H1 (cell line): ENCODE data around the gene MRM3. TPM values are rescaled to one million over a fixed set of nuclear protein-coding genes. Genes with fewer than 3 reads are reported as not detected.

ENCODE experiments used
- CTCF ChIA-PET: fragments of 300-600 bp; sonication (Branson Sonifier 250); formaldehyde crosslinking; loops from one replicate; lab custom pipeline; 2021; ENCODE audit not compliant: partially characterized antibody; lab: Charles Lee
- POLR2A ChIA-PET: fragments of 300-600 bp; sonication (Branson Sonifier 250); formaldehyde crosslinking; loops from one replicate; lab custom pipeline; 2021; ENCODE audit warnings: inconsistent platforms; ENCODE audit not compliant: partially characterized antibody; lab: Charles Lee
- DNase-seq, 2 experiments: peaks; one replicate each; pipeline versions ENCODE4 v3.0.0 to v3.0.0-alpha.2; 2010 to 2022; ENCODE audit warnings: low spot score in 2 of 2, low read depth in 1 of 2, mixed read lengths in 1 of 2
- FAIRE-seq: peaks from 2 replicates; lab custom pipeline; 2011; peaks lifted over from hg19 to GRCh38; lab: Jason Lieb, UNC
- H2AFZ ChIP-seq: 2 replicates; pipeline ENCODE4 v1.8.1; 2012; ENCODE audit warnings: low read length, inconsistent platforms
- H2AK5ac ChIP-seq: 2 replicates; pipeline ENCODE4 v1.6.1; 2013; ENCODE audit warnings: low read depth, low read length
- H2BK120ac ChIP-seq: replicated peaks from 2 replicates; pipeline ENCODE3; 2013; ENCODE audit warnings: low read depth, low read length, inconsistent platforms
- H2BK12ac ChIP-seq: 2 replicates; pipeline ENCODE4 v1.6.1; 2013; ENCODE audit warnings: low read depth, low read length
- H2BK15ac ChIP-seq: 2 replicates; pipeline ENCODE4 v1.6.1; 2013; ENCODE audit warnings: low read length
- H2BK20ac ChIP-seq: 2 replicates; pipeline ENCODE4 v1.6.1; 2013; ENCODE audit warnings: low read length
- H2BK5ac ChIP-seq: 2 replicates; pipeline ENCODE4 v1.6.1; 2013; ENCODE audit warnings: low read depth, low read length
- H3K14ac ChIP-seq: 2 replicates; pipeline ENCODE4 v1.6.1; 2013; ENCODE audit warnings: inconsistent platforms; ENCODE audit not compliant: insufficient read length
- H3K18ac ChIP-seq: 2 replicates; pipeline ENCODE4 v1.6.1; 2013; ENCODE audit warnings: low read length; ENCODE audit errors: extremely low read depth
- H3K23ac ChIP-seq: 2 replicates; pipeline ENCODE4 v1.6.1; 2013; ENCODE audit warnings: inconsistent platforms; ENCODE audit not compliant: insufficient read length
- H3K23me2 ChIP-seq: 2 replicates; pipeline ENCODE4 v1.6.1; 2013; ENCODE audit warnings: low read depth, low read length
- H3K27ac ChIP-seq: 2 replicates; pipeline ENCODE4 v1.6.1; 2011; ENCODE audit warnings: low read depth, low read length, inconsistent platforms
- H3K27me3 ChIP-seq, 4 experiments: replicated peaks in 1 of 4; 1 replicate in 1 of 4; 2 replicates in 3 of 4; pipeline versions ENCODE4 v1.6.1 to v1.8.1; 2011 to 2013; ENCODE audit warnings: low read length in 3 of 4, mild to moderate bottlenecking in 3 of 4, inconsistent platforms in 2 of 4, mixed read lengths in 2 of 4, moderate library complexity in 1 of 4; ENCODE audit not compliant: control insufficient read depth in 3 of 4, insufficient read depth in 3 of 4; ENCODE audit errors: extremely low read depth in 1 of 4
- H3K36me3 ChIP-seq, 4 experiments: 2 replicates each; pipeline versions ENCODE4 v1.6.1 to v1.8.1; 2011 to 2013; ENCODE audit warnings: mild to moderate bottlenecking in 4 of 4, low read length in 3 of 4, moderate library complexity in 2 of 4, control low read depth in 1 of 4, inconsistent platforms in 1 of 4; ENCODE audit not compliant: insufficient read depth in 4 of 4, control insufficient read depth in 2 of 4
- H3K4ac ChIP-seq: replicated peaks from 2 replicates; pipeline ENCODE3; 2013; ENCODE audit warnings: low read length, low read depth, mixed read lengths, inconsistent platforms; ENCODE audit not compliant: insufficient read length
- H3K4me1 ChIP-seq, 4 experiments: replicated peaks in 1 of 4; 1 replicate in 1 of 4; 2 replicates in 3 of 4; pipeline versions ENCODE4 v1.6.1 to v1.8.1; 2011 to 2013; ENCODE audit warnings: low read length in 3 of 4, inconsistent platforms in 2 of 4, mixed read lengths in 1 of 4; ENCODE audit not compliant: insufficient read depth in 4 of 4, control insufficient read depth in 3 of 4
- H3K4me2 ChIP-seq, 2 experiments: 2 replicates each; pipeline versions ENCODE4 v1.6.1 to v1.8.1; 2011 to 2013; ENCODE audit warnings: low read depth in 2 of 2, low read length in 2 of 2, control low read depth in 1 of 2, inconsistent platforms in 1 of 2, mild to moderate bottlenecking in 1 of 2; ENCODE audit not compliant: insufficient read depth in 1 of 2
- H3K4me3 ChIP-seq, 4 experiments: fragments of 200-600, 300-600 bp in 1 of 4; sonication (generic), shearing (Covaris generic), sonication (Bioruptor Twin) in 1 of 4; 2 replicates each; pipeline versions ENCODE4 v1.5.1 to v1.8.1; 2011 to 2016; ENCODE audit warnings: low read length in 4 of 4, low read depth in 3 of 4, control low read depth in 2 of 4, inconsistent platforms in 2 of 4, mild to moderate bottlenecking in 2 of 4, mixed read lengths in 1 of 4, moderate library complexity in 1 of 4; ENCODE audit not compliant: insufficient read depth in 2 of 4; ENCODE audit errors: extremely low read depth in 1 of 4
- H3K56ac ChIP-seq: replicated peaks from 2 replicates; pipeline ENCODE3; 2013; ENCODE audit warnings: low read depth, mild to moderate bottlenecking, mixed read lengths, low read length, inconsistent platforms; ENCODE audit not compliant: insufficient read length
- H3K79me1 ChIP-seq: 2 replicates; pipeline ENCODE4 v1.6.1; 2013; ENCODE audit warnings: low read depth, low read length, control low read depth
- H3K79me2 ChIP-seq, 2 experiments: 2 replicates each; pipeline versions ENCODE4 v1.6.1 to v1.8.1; 2012 to 2013; ENCODE audit warnings: low read length in 2 of 2, mild to moderate bottlenecking in 2 of 2, inconsistent platforms in 1 of 2; ENCODE audit not compliant: insufficient read depth in 2 of 2, control insufficient read depth in 1 of 2
- H3K9ac ChIP-seq, 4 experiments: replicated peaks in 1 of 4; 1 replicate in 1 of 4; 2 replicates in 3 of 4; pipeline versions ENCODE4 v1.6.1 to v1.8.1; 2011 to 2013; ENCODE audit warnings: low read depth in 3 of 4, low read length in 3 of 4, control low read depth in 2 of 4, mild to moderate bottlenecking in 2 of 4, moderate library complexity in 2 of 4, inconsistent platforms in 1 of 4; ENCODE audit errors: extremely low read depth in 1 of 4
- H3K9me3 ChIP-seq, 2 experiments: 2 replicates each; pipeline versions ENCODE4 v1.6.1 to v1.8.1; 2012 to 2013; ENCODE audit warnings: mild to moderate bottlenecking in 2 of 2, moderate library complexity in 2 of 2, control low read depth in 1 of 2, inconsistent platforms in 1 of 2, low read depth in 1 of 2, low read length in 1 of 2, mixed read lengths in 1 of 2; ENCODE audit not compliant: insufficient read depth in 2 of 2
- H4K20me1 ChIP-seq, 2 experiments: replicated peaks in 1 of 2; 2 replicates each; pipeline versions ENCODE3 to v1.8.1; 2011 to 2013; ENCODE audit warnings: inconsistent platforms in 2 of 2, low read length in 2 of 2, mild to moderate bottlenecking in 1 of 2; ENCODE audit not compliant: insufficient read depth in 2 of 2, control insufficient read depth in 1 of 2
- H4K5ac ChIP-seq: 2 replicates; pipeline ENCODE4 v1.6.1; 2013; ENCODE audit warnings: low read length, low read depth, mixed read lengths, inconsistent platforms; ENCODE audit not compliant: insufficient read length
- H4K8ac ChIP-seq: 2 replicates; pipeline ENCODE4 v1.8.0; 2013; ENCODE audit warnings: mild to moderate bottlenecking, moderate library complexity, low read length, inconsistent platforms; ENCODE audit not compliant: insufficient read depth; ENCODE audit errors: extremely low read depth
- H4K91ac ChIP-seq: replicated peaks from 2 replicates; pipeline ENCODE3; 2013; ENCODE audit warnings: low read length, mixed read lengths, inconsistent platforms; ENCODE audit not compliant: insufficient read length
- BCL11A ChIP-seq, 2 experiments: IDR thresholded peaks; one replicate each; pipeline ENCODE4 v1.6.1; 2011; ENCODE audit warnings: low read depth in 2 of 2, low read length in 2 of 2, mild to moderate bottlenecking in 2 of 2
- CTCF ChIP-seq, 3 experiments: IDR thresholded peaks; 1 replicate in 2 of 3; 2 replicates in 1 of 3; pipeline versions ENCODE4 v1.5.1 to v1.6.1; 2011; ENCODE audit warnings: low read length in 3 of 3, mild to moderate bottlenecking in 3 of 3, inconsistent platforms in 2 of 3, low read depth in 1 of 3, moderate library complexity in 1 of 3; ENCODE audit not compliant: insufficient read depth in 1 of 3; ENCODE audit errors: control extremely low read depth in 1 of 3
- KDM1A ChIP-seq: fragments of 200-600, 300-600 bp; sonication (generic); IDR thresholded peaks from 2 replicates; pipeline ENCODE4 v1.7.1; 2016; ENCODE audit warnings: mild to moderate bottlenecking, low read length, borderline replicate concordance
- RBBP5 ChIP-seq: IDR thresholded peaks from 2 replicates; pipeline ENCODE4 v1.7.1; 2012; ENCODE audit warnings: low read depth, mild to moderate bottlenecking, inconsistent platforms, low read length, moderate library complexity, borderline replicate concordance
- SP4 ChIP-seq: IDR thresholded peaks from 2 replicates; pipeline ENCODE4 v1.6.1; 2012; ENCODE audit warnings: low read length, inconsistent platforms
- WGBS, 2 experiments: shearing (Covaris generic) in 1 of 2; methylation state at CpG; one replicate each; pipeline versions ENCODE4 v1.1.6 to v1.1.7; 2013 to 2015; ENCODE audit warnings: low lambda C conversion rate in 2 of 2, mixed read lengths in 2 of 2, inconsistent platforms in 1 of 2, low coverage in 1 of 2, missing lambda C conversion rate in 1 of 2; ENCODE audit not compliant: insufficient replicate concordance in 2 of 2, insufficient coverage in 1 of 2, insufficient read length in 1 of 2; ENCODE audit errors: extremely low coverage in 1 of 2, missing lambda C conversion rate in 1 of 2; 5-methylcytosine and 5-hydroxymethylcytosine counted together
- polyA plus RNA-seq, 7 experiments: library from polyadenylated mRNA; depleted of rRNA in 3 of 7; stranded (reverse) in 5 of 7; unstranded in 2 of 7; fragments of >200 nt in 5 of 7; fragments of 200-250 nt in 2 of 7; gene quantifications; 1 replicate in 5 of 7; 2 replicates in 1 of 7; 4 replicates in 1 of 7; pipeline versions ENCODE4 v1.2.1 to v1.2.3, GENCODE V29; 2011 to 2013; ENCODE audit warnings: missing spikeins in 2 of 7, mixed read lengths in 2 of 7
- total RNA-seq: library from RNA; stranded (reverse); fragmentation: NEBNext Ultra II Directional; extraction: Animal tissue kit (Norgen Biotek cat#: 25700); gene quantifications from 2 replicates; pipeline ENCODE4 v1.2.1, GENCODE V29; 2021

Gene MRM3
- total and polyA plus RNA-seq, 2 of the 8 experiments (the other 6 are each of a cell fraction or from before 2014, with no cell fraction given): 10.1 to 20.8 TPM

GRCh38 chr17:795721-796120, 13.6 kb downstream of the MRM3 start:
- H2BK120ac ChIP-seq: no peak overlapping the region
- H4K5ac ChIP-seq: no peak overlapping the region
- peak overlapping the region; percentile 9; the same call in 1 of the 2 replicates for H4K8ac ChIP-seq
- H3K79me2 ChIP-seq: no peaks in the 10 kb centered on the region
- H3K14ac ChIP-seq: no peak overlapping the region
- H2BK12ac ChIP-seq: no peak overlapping the region
- no peak overlapping the region for H3K4me3 ChIP-seq
- no peak overlapping the region for H2BK15ac ChIP-seq
- TF ChIP-seq KDM1A (no peak), BCL11A (IDR thresholded peaks at IDR 0.05; ENCODE audit: low read depth in 2 of 2, low read length in 2 of 2) (no peak), SP4 (no peak), CTCF (IDR thresholded peaks at IDR 0.05; ENCODE audit: control extremely low read depth in 1 of 3, insufficient read depth in 1 of 3, low read depth in 1 of 3, low read length in 3 of 3) (no peak), RBBP5 (no peak)
- TF ChIP-seq, all 59 proteins: peak for 0
- Histone ChIP-seq H2BK5ac (no peak overlapping the region), H3K79me1 (no peaks in the 10 kb centered on the region; the same call in 1 of the 2 replicates), H3K27ac (no peak overlapping the region), H2AFZ (no peak overlapping the region), H3K4me2 (no peak overlapping the region), H3K27me3 (no peaks in the 10 kb centered on the region), H3K23ac (no peak overlapping the region), H2BK20ac (no peak overlapping the region), H3K18ac (no peak overlapping the region), H3K4ac (no peak overlapping the region), H3K9ac (no peak overlapping the region), H3K9me3 (no peaks in the 10 kb centered on the region), H2AK5ac (no peak overlapping the region), H3K36me3 (peaks cover 0 to 6% (median 3%) of the 10 kb centered on the region in 4 experiments; a peak in 4 of 8 replicates), H3K23me2 (no peaks in the 10 kb centered on the region), H4K20me1 (peaks cover 3 to 5% of the 10 kb centered on the region in 2 experiments), H3K4me1 (peaks cover 0 to 8% (median 0%) of the 10 kb centered on the region in 4 experiments; a peak in 3 of 7 replicates), H4K91ac (no peak overlapping the region), H3K56ac (no peak overlapping the region)
- ChIA-PET POLR2A (interaction anchor here (1.7 to 3.1 kb wide), 6 partner anchors 8 to 201 kb away, joined by 3 to 9 read pairs (median 6); partner anchors contain the start of genes NXN and TIMM22), CTCF (interaction anchor here (0.6 to 17.5 kb wide), 32 partner anchors 9 to 368 kb away, joined by 3 to 258 read pairs (median 4); partner anchors contain the start of genes GLOD4, MRM3, NXN and TIMM22)
- FAIRE-seq (no peak), DNase-seq (no peak)
- WGBS, 2 experiments: 95% methylated on average over 9 of the region's 9 CpGs; no CpG with 5 or more reads in 1 of the 2 experiments
